HT1080 (cell line): Measurements from ENCODE around the gene NLGN1. TPM values are rescaled to one million over a fixed set of nuclear protein-coding genes. Genes with fewer than 3 reads are reported as not detected.

ENCODE experiments used
- DNase-seq: peaks from one replicate; pipeline ENCODE4 v3.0.0-alpha.2; 2015; ENCODE audit warnings: low read depth
- small RNA-seq: library from RNA; depleted of rRNA; stranded (forward); fragments of <200 nt; gene quantifications from one replicate; pipeline ENCODE3, GENCODE V24; 2014
- total RNA-seq: library from RNA; depleted of rRNA; stranded (reverse); fragments of >200 nt; shearing (Covaris generic); gene quantifications from 2 replicates; pipeline ENCODE4 v1.2.3, GENCODE V29; 2014

Gene NLGN1
- total RNA-seq, 1 experiment from 2014 or later = 1.6 TPM

DNA sequence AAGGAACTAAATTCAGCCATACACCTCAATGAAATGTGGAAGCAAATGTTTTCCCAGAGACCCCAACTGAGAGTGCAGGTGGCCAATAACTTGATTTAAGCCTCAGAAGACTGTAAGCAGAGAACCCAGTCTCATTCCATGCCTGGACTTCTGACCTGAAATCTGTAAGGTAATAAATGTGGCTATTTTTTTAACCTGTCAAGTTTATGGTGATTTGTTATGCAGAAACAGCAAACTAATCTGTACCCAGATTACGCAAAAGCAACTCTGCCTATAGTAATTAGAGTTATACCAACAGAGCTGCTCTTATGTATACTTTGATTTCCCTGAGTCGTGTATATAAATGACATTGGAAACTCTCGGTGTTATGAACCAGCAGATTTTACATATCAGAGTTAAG, 927.6 kb downstream of the NLGN1 start:
- no peak for DNase-seq

- DNase-seq = no peak
These were observed 928.5 kb downstream of the NLGN1 start for GRCh38 chr3:174325834-174326700.

- DNase-seq = peak; percentile 23
These were observed 931.8 kb downstream of the NLGN1 start for GRCh38 chr3:174329321-174329720.

DNA sequence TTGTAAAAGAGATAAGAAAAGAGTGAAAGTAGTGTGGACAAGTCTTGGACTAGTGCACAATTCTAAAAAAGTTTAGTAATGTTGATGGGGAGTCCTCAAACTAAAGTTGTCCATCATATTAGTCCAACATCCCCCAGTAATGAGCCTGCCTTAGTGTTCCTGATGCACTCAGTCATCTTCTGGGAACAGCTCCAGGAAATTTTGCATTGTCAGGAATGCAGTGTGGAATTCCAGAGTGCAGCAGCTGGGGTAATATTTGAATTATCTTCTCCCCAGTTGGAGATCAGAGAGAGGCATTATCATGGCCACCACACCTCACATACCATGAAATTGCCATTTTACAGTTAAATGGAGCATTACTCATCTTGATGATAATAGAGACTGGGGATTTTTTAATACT, 932.8 kb downstream of the NLGN1 start:
- DNase-seq = peak; percentile 71

- DNase-seq = no peak
These were observed 933.7 kb downstream of the NLGN1 start for GRCh38 chr3:174331095-174331800.

DNA sequence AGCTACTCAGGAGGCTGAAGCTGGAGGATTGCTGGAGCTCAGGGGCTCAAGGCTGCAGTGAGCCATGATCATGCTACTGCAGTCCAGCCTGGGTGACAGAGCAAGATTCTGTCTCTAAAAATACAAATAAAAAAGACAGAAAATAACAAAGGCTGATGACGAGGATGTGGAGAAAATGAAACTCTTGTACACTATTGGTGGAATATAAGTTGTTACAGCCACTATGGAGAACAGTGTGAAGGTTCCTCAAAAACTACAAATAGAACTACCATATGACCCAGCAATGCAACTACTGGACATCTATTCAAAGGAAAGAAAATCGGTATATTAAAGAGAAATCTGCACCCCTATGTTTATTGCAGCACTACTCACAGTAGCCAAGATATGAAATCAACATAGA, 934.8 kb downstream of the NLGN1 start:
- DNase-seq = no peak

- DNase-seq = peak; percentile 9
These were observed 936.1 kb downstream of the NLGN1 start for GRCh38 chr3:174333640-174334039.

DNA sequence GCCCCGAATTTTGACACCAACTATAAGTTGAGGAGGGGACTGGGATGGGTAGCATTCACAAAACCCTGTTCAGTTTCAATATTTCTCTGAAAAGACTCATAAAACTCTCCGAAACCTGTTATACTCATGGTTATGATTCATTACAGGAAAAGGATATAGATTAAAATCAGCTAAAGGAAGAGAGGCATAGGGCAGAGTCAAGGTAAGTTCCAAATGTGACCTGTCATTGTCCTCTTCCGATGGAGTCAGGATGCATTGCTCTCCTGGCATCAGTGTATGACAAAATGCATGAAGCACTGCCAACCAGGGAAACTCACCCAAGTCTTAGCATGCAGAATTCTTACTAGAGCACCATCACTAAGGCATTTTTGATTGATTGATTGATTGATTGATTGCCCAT, 936.6 kb downstream of the NLGN1 start:
- no peak for DNase-seq

DNA sequence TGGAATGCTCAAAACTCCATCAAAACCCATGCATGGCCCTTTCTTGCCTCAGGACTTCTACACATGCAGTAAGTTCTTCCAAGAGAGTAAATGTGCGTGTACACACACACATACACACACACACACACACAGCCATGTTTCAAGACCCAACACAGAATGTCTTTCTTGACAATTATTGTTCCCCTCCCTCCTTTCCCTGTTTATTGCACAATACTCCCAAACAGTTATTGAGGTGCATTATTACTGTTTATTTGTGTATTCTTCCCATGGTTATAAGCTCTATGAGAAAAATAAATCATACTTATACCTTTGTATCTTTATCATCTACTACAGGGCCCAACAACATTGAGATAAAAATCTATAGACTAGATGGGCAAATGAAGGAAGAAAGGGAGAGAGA, 937.8 kb downstream of the NLGN1 start:
- no peak for DNase-seq

DNA sequence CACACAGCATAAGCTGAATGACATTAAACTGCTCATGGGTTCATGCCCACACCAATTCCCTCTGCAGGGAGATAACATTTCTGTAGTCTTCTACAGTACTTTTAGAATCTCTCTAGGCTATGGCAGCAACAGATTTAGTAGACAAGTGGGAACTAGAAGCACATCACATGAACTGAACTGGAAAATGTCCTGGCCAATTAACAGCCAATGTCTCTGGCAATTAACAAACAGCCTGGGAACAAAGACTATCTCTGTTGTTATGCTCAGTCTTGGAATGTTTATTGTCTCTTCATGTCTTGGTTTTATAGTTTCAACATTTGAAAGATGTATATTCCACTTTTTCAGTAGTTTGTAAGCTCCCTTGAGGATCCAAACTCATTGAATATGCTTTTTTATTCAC, 938.4 kb downstream of the NLGN1 start:
- no peak for DNase-seq

Small RNA genes lying within 50 kb of the gene (small RNA-seq; reads per million reads assigned to genes)
- gene RN7SKP234 = not detected
